GM19238 (cell line): ENCODE results near the gene SSR1.

ENCODE experiments used
- DNase-seq: peaks from one replicate; pipeline ENCODE4 v3.0.0; 2011; ENCODE audit warnings: low spot score; ENCODE audit not compliant: insufficient read length

The SSR1 gene

DNA sequence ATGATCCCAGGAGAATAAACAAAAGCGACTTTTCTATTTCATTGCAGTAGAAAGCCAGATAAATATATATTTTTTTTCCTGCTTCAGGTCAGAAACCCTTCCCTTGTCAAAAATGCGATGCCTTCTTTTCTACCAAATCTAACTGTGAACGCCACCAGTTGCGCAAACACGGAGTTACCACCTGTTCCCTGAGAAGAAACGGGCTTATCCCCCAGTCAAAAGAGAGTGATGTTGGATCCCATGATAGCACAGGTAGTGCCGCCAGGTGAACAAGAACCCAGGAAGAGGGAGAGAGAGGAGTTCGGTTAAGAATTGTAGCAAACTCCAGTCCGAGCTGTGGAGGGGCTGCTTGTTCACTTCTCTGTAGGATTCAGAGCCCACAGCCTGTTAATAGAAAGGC, 72.6 kb downstream of the SSR1 start:
- no peak for DNase-seq

DNA sequence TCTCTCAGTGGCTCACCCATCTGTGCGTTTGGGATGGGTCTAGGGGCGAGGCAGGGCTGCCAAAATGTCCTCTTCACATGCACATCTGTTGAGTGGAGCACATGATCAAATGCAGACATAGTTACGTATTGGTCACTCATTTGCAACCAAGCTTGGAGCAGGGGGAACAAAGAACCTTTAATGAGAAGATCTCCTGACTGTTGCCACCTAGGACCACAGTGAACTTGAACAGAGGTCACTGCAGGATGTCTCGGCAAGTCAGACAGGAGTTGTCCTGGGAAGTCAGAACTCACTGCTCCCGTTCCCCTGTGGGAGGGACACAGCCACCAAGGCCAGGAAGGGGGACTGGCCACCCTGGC, 73.4 kb downstream of the SSR1 start:
- no peak for DNase-seq

DNA sequence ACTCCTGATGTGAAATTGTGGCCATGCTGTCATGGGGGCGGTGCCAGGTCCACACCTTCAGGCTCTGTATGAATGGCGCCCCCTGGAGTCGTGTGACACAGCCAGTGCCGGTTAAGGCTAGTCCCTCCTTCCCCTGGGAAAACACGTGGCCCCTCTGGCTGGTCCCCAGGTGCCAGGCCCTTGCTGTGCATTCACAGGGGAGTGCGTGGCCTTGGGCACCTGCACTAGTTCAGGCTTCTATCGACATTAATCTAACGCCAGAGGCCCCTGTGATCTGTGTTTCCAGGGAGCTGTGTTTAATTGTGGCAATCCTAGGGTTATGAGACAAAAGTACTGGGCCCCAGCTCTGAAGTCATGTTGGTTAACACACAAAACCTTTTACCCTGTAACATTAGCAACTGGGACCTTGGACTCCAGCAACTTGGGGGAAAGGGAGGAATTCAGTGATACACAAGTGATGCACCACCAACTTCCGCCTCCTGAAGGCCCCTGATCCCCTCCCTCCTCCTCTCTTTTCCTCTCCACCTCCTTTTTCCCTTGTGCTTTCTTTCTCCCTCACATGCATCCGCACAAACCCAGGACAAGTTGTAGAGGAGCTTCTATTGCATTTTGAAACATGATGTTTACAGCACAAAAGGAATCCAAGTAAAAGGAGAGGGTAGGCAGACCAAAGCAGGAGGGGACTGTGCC, 74.0 kb downstream of the SSR1 start:
- DNase-seq, result peak; percentile 65

DNA sequence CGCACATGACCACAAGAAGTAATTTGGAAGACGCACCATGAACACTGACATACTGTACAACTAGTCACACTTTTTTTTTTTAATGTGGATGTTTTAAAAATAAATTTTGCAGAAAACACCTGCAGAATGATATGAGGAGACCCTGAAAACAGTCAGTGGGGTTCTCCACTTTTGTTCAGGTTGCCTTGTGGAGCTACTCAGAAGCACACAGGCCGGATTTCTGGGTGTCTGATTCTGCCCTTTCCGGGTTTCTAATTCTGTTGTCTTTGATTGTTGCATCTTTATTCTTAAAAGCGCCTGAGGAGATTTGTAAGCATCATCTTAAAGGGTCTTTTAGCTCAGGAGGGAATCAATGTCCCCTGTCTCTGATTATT, 74.5 kb downstream of the SSR1 start:
- no peak for DNase-seq

DNA sequence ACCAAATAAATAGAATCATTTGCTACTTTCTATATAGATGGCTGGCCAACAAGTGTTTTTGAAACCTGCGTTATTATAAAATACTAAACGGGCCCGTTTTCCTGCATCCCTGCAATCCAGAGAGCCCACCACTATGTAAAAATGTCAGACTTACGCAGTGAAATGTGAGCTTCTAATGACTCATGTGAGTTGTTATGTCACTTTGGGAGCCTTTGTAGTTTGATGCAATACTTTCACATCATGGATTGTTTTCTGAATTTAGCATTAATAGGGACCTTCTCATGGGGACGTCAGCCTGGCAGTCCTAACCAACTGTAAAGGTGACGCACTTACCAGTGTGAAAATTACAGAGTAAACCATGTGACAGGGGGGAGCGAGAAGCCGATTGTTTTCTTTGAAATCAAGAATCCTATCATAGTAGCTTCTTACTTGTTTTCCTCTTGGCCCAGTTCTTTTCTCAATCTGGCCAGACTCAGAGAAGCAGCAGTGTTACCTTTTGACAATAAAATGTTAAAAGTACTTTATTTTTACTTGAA, 75.3 kb downstream of the SSR1 start:
- no peak for DNase-seq

DNA sequence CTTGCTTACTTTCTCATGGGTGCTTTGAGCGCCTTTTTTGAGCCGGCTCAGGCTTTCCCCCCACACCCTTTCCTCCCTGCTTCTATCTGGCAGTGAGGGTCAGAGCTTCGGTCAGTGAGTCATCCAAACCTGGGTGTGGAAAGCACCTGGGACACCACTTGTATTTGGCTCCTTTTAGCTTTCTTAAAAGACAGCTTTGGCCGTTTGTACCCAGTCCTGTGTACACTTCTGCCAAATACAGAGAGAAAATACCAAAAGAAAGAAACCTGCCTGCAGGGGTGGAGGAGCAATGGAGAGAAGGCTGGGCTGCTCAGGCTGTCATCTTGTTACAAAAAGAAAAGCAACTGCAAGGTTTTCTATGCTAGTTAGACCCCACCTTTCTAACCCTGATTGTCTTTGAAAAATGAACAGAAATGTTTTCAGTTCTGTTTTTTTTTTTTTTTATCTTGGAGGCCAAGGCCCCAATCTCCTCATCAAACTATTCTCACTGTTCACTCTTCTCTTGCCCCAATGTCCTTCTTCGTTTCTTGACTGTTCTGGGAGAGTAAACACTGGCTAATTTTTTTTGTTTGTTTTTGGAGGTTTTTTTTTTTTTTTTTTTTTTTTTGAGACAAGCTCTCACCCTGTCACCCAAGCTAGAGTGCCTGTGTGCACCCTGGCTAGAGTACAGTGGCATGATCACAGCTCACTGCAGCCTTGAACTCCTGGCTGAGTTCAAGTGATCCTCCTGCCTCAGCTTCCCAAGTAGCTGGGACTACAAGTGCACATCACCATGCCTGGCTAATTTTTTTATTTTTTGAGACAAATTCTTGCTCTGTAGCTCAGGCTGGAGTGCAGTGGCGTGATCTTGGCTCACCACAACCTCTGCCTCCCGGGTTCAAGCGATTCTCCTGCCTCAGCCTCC, 76.4 kb downstream of the SSR1 start:
- no peak for DNase-seq

DNA sequence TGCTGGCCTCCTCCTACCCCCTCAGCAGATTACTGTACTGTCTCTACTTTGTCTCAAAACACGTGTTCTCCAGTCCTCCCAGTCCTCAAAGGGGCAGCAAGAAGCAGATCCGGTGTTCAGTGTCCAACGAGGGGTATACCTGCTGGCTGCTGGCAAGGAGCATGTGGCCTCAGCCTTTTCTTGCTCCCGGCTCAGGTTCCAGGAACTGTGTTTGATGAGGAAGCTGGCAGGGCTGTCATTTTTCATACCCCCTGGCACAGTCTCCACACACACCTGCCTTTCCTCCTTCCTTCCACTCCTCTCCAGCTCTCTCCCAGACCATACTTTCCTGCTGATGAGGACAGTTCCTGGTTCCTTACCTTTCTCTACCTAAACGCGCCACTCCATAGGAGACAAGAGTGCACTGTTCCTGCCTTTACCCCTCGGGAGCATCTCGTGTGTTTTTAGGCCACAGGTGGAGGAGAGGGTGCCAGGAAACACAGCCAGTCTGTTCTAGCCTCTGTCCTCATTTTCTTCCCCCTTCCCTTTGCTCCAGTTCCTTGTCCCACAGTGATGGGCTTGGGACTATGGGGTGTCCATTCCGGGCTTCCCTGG, 77.2 kb downstream of the SSR1 start:
- DNase-seq, result no peak

DNA sequence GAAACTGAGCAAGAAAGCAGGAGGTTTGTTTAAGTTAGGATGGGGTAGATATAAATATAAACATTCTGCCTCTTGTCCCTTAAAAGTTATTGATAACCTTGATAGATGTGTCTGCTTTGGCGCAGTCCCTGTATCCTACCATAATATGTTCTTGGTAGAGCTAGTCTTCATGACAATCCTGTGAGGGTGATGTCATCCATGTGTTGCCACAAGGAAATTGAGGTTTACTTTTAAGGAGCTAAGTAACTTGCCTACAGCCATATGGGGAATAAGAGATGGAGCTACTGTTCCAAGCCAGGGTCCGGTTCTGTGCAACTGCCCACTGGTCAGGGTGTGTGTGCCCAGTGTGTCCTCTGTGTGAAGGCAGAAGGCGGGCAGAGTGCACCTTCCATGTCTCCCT, 78.5 kb downstream of the SSR1 start:
- no peak for DNase-seq

DNA sequence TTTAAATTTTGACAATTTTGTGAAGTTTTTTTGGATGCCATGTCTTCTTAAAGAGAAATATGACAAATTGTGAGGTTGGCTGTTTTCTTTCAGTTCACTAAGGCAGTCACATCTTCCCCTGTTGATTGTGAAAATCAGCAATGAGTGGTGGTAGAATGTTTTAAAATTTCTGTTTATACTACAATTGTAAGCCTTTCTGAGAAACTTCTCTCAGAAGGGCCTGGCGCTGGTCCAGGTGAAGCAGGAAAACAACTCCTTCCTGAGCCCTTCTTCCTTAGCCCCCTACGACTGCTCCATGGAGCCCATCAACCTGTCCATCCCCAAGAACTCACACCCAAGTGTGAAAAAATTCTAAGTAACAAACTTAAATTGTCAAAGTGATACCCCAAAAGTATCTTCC, 80.6 kb downstream of the SSR1 start:
- DNase-seq, result no peak

DNA sequence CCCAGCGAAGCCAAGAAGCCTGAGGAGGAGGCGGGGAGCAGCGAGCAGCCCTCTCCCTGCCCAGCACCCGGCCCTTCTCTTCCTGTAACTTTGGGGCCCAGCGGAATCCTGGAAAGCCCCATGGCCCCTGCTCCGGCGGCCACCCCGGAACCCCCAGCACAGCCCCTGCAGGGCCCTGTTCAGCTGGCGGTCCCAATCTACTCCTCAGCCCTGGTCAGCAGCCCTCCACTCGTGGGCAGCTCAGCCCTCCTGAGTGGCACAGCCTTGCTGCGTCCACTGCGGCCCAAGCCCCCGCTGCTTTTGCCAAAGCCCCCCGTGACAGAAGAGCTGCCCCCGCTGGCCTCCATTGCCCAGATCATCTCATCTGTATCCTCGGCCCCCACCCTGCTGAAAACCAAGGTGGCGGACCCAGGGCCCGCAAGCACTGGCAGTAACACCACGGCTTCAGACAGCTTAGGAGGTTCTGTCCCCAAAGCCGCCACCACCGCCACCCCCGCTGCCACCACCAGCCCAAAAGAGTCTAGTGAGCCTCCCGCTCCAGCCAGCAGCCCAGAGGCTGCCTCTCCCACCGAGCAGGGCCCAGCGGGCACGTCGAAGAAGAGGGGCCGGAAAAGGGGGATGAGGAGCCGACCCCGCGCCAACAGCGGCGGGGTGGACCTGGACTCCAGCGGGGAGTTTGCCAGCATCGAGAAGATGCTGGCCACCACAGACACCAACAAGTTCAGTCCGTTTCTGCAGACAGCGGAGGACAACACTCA, 81.9 kb downstream of the SSR1 start:
- DNase-seq, result no peak

DNA sequence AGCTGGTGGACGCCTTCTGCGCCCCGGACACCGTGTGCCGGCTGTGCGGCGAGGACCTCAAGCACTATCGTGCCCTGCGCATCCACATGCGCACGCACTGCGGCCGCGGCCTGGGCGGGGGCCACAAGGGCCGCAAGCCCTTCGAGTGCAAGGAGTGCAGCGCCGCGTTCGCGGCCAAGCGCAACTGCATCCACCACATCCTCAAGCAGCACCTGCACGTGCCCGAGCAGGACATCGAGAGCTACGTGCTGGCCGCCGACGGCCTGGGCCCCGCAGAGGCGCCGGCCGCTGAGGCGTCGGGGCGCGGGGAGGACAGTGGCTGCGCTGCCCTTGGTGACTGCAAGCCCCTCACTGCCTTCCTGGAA, 82.7 kb downstream of the SSR1 start:
- no peak for DNase-seq

DNA sequence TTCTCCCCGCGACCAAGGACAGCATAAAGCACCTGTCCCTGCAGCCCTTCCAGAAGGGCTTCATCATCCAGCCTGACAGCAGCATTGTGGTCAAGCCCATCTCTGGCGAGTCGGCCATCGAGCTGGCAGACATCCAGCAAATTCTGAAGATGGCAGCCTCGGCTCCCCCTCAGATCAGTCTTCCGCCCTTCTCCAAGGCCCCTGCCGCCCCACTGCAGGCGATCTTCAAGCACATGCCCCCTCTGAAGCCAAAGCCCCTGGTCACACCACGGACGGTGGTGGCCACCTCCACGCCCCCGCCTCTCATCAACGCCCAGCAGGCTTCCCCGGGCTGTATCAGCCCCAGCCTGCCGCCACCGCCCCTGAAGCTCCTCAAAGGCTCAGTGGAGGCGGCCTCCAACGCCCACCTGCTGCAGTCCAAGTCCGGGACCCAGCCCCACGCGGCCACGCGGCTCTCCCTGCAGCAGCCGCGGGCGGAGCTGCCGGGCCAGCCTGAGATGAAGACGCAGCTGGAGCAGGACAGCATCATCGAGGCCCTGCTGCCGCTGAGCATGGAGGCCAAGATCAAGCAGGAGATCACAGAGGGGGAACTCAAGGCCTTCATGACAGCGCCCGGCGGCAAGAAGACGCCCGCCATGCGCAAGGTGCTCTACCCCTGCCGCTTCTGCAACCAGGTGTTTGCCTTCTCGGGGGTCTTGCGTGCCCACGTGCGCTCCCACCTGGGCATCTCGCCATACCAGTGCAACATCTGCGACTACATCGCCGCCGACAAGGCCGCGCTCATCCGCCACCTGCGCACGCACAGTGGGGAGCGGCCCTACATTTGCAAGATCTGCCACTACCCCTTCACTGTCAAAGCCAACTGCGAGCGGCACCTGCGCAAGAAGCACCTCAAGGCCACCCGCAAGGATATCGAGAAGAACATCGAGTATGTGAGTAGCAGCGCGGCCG, 83.3 kb downstream of the SSR1 start:
- no peak for DNase-seq

DNA sequence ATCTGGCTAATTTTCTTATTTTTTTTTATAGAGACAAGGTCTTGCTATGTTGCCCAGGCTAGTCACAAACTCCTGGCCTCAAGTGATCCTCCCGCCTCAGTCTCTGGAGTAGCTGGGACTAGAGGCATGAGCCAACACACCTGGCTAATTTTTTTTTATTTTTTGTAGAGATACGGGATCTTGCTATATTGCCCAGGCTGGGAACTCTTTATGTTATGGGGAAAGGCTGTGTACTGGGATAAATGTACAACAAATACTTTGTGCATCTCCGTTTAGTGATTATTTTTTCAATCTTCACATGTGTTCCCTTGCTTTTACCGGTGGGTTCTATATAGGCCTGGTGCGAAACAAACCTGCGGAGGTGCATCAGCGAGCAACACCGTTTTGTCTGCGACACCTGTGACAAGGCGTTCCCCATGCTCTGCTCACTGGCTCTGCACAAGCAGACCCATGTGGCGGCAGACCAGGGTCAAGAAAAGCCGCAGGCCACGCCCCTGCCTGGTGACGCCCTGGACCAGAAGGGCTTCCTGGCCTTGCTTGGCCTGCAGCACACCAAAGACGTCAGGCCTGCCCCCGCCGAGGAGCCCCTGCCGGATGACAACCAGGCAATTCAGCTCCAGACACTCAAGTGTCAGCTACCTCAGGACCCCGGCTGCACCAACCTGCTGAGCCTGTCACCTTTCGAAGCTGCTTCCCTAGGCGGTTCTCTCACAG, 84.2 kb downstream of the SSR1 start:
- DNase-seq, result no peak

DNA sequence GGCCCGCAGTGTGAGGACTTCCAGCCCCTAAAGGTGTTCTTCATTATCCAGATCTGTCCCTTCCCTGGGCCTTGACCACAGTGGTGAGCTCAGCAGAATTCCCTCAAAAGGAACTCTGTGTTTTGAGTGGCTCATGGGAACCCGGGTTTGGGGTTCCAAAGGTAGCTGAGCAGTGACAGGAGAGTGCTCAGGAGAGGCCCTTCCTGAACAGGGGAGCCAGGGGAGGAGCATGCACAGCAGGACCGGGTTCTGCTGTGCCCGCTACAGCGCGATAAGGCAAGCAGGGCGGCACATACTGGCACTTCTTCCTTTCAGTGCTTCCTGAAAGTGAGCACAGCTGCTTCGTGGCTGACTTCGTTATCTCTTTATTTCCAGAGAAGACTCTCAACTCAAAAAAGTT, 88.3 kb downstream of the SSR1 start:
- no peak for DNase-seq

DNA sequence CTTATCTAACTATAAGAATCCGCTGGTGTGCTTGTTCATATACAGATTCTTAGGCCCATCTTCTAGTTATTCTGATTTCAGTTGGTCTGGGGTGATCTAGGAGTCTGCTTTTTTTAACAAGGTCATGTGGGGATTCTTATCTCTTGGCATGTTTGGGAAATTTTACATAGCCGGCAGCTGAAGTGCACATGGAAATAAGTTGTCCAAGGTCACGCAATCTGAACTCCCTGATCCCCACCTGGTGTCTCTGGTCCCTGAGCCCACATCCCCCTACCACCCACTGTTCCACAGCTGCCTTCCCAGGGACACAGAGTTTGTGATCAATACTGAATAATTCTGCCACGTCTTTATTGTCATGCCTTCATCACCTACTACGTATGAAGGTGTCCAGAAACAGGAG, 90.8 kb downstream of the SSR1 start:
- no peak for DNase-seq

DNA sequence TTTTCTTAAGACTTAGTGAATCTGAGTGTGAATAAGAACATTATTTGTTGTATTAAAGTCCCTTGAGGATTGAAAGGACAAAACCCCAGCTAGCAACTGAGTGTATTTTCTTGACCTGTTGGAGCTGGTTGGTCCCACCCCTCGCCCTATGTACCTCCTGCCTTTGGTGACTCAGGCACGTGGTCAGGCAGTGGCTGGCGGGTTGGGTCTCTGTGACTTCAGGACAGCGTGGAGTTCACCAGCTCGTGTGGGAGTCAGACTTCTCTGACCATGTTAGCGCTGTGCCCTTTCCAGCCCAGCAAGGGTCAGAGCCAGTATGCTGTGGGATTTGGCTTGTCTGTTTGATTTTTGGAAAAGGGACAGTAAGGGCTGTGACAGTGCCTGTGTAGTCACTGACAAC, 93.7 kb downstream of the SSR1 start:
- DNase-seq, result no peak

DNA sequence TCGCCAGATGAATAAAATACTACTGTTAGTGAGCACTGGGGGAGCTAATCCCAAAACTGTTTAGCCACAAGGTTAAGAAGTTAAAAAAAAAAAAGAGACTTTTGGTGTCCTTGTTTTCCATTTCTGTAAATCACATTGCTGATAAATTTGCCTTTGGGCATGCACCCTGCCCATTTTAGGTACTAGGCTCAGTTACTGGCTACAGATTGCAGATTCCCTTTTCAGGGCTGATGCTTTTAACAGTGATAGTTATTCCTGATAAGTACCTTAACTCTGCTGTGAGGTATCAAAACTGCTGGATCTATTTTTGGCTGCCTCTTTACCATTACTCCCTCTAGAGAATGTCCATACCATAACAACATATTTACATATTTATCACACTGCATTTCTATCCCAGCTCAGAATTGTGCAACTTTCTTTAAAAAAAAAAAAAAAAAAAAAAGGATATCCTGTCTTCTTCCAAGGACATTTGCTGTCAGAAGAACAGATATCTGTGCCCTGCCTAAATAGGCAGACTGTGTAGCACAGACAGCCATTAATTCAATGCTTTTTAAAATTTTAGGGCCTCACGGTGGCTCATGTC, 94.5 kb downstream of the SSR1 start:
- no peak for DNase-seq
